NCI-H2171 treated with DMSO at 0.1 percent for 48 hours (cell line): ENCODE results near the gene BCOR.

Experiments used
- DNase-seq: peaks from one replicate; lab custom pipeline; 2025; lab: John Stamatoyannopoulos, UW

Gene BCOR

DNA sequence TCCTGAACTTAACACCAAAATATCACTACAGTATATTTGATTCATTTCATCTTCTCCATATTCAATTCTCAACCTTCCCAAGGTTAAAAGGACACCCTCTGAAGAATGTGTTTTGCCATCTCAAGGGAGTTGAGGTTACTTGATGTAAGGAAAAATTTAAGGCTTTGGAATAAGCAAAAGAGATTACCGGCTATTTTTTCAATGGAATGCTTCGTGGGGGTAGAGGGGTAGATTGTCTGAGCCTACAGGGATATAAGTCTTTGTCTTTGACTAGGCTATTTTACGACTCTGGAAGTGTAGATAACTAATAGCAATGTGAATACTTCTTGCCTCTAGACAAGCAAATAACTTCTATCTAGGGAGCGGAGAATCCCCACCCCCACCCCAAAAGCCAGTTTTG, 78.2 kb downstream of the BCOR start:
- no peak for DNase-seq

DNA sequence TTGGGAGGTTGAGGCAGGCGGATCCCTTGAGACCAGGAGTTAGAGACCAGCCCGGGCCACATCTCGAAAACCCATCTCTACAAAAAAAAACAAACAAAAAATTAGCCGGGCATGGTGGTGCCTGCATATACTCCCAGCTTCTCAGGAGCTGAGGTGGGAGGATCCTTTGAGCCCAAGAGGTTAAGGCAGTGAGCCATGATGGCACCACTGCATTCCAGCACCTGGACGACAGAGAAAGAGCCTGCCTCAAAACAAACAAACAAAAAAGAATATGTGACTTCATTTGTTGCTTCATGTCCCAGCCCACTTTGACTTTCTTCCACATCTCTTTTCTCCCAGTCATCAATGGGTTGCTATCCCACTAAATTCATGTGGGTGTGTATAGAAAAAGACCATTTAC, 79.7 kb downstream of the BCOR start:
- DNase-seq = no peak

DNA sequence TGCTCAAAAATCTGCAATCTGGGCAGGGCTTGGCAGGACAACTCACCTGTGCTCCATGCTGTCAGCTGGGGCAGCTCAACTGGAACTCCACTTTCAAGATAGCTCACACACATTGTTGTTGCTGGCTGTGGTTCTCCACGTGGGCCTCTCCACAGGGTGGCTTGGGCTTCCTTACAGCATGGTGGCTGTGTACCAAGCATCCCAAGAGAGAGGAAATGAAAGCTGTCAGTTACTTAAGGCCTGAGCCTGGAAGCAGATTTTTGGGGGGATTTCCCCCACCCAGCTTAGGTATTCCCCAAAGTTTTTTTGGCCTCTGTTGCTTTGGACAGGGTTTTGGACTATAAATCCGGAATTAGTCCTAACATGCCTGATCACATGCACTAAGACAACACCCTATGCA, 81.0 kb downstream of the BCOR start:
- no peak for DNase-seq

DNA sequence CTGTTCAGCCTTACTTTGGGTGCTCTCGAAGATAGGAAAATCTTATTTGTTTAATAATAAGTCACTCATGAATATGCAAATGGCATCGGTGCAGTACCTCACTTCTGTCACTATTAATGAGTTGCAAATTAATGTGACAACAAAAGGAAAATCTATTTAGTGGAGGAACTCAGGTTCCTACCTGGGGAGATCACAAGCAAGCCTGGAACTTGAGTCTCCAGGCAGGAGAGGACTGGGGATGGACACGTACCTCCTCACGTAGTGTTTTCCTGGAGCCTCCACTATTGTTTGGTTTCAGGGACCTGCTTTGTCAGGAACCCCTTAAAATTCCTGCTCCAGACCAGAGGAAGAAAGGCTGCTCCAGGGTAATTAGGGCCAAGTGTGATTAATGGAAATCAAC, 82.1 kb downstream of the BCOR start:
- DNase-seq = no peak

DNA sequence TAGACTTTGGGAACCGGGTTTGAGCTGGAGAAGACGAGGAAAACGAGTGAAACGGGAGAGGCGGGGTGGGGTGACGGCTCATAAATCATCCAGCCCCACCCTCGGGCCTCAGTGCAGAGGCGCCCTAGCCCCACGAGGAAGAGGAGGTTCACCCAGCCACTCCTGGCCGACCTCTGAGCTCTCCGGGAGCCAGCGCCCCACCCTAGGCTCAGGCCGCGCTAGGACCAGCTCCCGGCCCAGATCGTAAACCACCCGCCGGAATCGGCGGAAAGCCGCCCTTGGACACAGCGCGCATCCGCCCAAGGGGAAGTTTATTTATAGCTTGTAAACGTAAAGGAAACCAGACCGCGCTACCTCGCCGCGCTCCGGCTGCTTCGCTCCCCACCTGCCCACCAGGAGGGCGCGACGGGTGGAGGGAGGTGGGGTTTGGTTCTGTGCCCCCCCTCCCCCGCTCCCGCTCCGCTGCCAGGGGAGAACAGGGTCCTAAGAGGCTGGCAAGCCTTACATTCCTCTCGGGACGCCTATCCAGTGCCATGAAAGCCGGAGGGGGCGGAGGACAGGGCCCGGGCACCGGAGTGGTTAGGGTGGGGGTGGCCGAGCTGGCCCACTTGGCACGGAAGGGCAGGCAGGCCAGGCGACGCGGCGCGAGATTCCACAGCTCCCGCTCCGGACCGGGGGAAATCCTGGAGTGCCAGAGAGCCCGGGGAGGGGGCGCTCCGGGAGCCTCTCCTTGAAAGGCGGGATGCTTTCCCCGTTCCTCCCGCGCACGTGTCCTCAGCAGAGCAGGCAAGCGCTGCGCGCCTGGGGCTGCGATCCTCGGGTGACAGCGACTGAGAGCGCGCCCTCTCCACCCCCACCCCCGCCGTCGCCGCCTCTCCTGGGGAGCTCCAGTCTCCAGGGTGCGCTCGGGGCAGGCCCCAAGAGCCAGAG, 84.2 kb downstream of the BCOR start:
- DNase-seq = peak; percentile 80

DNA sequence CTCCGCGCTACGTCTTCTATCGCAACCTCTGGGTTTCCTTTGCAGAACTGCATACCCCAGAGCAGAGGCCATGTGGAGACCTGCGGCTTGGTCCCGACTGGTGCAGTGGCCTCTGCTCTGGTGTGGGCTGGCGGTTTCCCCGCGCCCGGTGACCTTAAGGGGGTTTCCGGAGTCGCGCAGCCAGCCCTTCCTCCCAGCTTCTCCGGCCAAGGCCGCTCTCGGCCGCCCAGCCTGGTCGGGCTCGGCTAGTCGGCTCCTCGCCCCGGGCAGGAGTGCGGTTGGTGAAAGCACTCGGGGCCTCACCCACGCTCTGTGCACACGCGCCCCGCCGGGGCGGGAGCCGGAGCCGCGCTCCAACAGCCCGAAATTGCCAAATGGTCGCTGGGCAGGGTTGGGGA, 84.9 kb downstream of the BCOR start:
- DNase-seq = no peak

DNA sequence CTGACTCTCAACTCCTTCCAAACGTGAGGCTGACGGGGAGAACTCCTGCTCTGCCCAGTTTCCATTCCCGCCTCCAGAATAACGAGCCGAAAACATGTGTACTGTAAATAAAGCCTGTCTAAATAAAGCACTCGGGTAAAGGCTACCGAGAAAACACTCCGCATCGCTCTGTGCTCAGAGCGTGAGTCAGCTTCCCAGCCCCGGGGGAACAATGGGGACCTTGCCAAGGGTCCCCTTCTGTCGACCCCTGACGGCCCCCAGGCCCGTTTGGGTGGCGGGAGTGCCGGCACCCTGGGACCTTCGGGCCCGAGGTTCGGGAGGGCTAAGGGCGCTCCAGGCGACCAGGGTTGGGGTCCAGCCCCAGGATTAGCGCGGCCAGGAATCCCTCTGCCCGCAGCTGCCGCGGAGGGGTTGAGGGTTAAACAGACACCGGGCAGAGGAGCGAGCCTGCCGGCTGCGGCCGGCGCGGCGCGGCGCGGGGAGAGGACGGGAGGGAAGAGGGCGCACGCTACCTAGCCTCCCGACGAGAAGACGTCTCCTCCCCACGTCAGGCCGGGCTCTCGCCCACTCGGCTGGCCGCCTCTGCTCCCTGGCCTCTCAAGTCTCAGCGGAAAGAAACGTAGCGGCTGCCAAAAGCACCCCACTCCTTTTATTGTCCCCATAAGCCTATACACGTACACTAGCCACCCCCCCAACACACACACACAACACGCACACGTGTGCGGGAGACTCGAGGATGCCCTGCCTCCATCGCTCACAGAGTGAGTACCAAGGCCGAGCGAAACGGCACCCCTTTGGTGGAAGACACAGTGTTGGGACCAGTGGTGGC, 85.5 kb downstream of the BCOR start:
- DNase-seq = peak; percentile 38

DNA sequence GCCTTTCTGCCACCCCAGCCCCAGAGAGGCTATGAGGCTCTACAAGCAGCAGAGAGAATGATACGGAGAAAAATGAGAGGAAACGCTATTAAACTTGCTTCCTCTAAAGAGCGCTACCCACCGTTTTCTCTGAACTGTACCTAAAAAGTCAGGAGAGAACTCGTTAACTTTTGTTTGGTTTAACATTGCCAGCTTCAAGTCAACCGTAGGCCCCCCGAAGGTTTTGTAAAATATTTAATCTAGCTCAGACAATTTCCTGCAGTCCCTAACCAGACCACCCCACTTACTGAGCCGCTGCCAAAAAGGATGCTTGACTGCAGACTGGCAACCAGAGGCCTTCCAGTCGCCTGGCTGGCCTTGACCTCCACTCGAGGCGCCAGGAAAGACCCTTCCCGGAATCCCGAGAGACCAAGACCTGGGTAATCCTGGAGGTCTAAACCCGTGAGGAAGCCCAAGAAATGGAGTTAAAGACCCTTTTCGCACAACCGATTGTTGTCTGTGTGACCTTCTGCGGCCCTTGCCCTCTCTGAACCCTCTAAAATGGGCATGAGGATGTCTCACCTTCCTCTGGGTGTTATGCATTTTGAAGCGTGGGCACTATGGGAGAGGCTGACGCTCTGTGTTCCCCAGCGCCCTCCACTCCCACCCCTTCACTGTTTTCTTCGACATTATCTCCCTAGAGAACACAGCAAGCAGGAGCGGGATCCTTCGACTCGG, 86.3 kb downstream of the BCOR start:
- peak; percentile 50 for DNase-seq

DNA sequence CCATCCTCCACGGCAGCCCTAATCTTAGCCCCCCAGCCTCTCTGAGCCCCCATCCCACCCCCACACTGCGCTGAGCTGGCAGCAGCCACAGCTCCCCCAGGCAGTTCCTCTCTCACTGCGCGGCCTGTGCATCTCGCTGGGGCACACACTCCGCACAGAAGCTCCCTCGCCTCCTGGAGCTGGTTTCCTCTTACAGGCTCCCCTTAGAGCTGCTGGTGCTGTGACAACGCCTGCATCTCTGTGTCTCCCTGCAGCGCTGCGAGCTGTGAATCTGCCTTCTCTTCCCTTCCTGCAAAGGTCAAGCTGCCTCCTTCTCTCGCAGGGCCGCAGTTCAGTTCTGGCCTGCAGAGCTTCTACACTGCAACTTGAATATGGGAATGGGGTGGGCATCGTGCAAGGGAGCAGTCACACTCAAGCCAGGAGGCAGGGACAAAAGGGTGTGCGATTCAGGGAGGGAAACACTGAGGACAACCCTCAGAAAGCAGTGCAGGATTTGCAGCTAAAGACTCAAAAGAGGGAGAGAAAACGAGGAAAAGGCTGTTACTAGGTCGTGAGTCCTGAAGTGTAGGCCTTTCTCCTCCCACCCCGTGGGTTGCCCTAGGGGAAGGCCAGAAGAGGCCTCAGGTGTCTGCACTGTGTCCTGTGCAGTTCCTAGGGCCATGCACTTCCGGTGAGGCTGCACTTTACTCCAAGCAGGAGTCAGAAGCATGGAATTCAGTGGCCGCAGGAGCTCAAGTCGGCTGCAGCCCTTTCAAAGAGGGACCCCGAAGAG, 87.0 kb downstream of the BCOR start:
- DNase-seq = peak; percentile 60

DNA sequence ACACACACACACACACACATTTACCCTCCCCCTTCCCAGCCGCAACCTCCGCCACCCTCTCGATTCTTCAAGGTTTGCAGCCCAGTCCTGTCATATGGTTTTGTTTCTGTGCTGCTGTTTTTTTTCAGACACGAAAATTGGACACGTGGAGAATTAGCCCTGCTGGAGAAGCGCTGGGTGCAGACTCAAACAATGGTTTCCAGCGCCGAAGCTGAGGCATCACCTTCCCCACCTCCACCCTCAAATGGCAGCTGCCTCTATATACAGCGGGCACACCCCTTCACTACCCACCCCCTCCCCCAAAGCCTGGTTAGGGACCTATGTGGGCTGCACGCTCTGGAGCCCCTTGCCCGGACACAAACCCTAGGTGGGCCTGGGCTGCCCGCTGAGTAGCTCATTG, 87.9 kb downstream of the BCOR start:
- peak; percentile 67 for DNase-seq

DNA sequence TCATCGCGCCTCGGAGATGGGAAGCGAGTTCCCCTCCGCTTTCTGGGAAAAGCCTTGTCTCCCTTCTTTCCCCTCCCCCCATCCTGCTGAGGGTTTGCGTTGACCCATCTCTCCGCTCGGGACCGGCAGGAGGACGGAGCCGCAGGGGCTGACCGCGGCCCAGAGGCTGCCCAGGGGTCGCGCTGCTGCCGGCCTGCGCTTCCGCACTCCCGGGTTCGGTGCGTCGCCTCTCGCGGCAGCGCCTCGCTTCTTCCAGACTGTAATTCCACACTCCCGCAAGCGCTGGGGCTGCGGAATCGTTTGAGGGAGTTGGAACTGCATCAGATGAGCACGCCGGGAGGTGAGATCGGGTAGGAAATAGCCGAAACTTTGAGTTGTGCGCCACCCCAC, 88.3 kb downstream of the BCOR start:
- DNase-seq = peak; percentile 67

DNA sequence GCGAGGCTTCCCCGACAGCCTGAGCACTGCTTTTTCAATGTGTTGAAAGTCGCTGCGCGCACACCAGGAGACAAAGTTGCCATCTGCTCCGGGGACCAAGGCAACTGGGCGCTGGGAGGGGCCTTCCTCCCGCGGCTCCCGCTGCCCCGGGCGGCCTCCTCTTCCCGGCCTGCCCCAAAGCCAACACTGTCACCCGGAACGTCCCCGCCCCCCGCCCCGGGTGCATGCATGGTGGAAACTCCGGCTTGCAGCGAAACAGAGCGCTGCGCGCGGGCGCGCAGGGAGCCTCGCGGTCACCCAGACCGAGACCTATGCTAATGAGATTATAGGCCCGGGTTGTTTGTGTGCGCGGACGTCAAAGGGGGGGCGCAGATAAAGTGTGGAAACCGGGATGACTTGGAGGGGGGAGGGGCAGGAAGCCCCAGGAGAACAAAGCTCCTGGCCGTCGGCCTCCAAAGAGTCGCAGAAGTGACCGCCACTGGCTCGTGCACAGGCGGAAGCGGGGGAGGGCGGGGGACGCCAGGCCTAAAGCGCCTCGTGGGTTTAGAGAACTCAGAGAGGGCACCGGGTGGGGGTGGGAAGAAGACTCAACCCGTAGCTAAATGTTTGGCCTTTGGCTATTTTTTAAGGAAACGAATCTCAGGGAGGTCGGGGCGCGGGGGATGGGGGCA, 88.8 kb downstream of the BCOR start:
- DNase-seq = peak; percentile 71

DNA sequence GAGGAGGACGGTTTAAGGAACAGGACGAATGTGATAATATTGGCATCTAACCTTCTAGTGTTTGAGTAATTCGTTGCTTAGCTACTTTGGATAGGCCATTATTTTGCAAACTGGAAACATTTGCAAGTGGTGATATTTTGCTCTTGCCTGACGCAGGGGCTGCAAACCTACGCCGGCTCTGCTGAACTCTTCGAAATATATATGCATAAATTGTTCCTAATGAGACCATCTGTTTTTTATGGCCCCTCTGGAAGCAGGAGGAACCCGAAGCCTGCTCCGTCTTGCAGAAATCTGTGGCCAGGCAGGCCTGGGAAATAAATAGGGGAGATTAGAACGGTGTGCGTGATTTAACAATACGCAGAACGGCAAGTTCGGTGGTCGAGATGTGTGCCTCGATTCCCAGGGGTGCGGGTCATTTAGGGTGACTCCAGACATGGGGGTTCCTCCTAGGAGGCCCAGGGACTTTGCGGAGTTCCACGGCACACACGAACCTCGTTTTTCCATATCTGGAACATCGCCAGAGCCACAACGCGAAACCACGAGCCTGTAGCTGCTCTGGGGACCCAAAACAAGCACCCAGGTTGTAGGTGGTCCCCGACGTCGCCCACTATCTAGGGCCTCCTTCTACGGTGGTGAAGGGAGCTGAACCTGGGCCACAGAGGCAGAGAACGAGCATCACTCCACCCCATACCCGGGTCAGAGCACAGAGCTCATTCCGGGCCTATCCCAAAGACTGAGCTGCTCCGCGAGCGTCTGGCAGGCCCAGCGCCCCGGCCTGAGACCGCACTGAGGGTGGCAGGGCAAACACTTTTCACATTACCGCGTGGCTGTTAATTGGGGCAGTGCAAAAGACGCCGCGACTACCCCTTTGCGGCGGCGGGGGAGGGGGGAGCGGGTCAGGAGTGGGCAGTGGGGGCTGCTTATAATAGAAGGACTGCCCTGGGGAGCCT, 89.7 kb downstream of the BCOR start:
- peak; percentile 63 for DNase-seq

DNA sequence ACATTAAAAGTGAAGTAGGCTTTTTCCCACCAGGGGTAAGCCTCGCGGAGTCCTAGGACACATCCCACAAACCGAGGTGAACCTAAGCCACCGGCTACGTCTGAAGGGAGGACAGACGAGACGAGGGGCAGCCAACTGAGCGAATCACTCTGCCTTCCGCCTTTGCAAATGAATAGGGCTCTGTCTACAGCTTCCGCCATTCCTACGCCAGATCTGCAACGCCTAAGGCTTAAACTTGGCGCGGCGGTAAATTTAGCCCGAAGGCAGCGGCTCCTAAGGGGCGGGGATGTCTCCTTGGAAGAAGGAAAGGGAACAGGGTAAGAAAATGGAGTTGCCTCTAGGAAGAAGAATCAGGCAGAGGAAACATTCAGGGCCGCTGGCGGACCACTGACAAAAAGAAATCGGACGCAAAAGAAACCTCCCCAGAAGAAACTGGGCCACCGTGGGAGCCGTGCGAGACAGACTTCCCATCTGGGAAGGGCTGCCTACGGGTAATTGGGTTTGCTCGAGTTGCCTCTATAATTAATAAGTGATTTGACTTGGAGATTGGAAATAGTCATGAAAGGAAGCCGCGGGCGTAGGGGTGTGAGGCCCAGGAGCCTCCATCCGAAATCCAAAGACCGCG, 90.5 kb downstream of the BCOR start:
- DNase-seq = no peak

DNA sequence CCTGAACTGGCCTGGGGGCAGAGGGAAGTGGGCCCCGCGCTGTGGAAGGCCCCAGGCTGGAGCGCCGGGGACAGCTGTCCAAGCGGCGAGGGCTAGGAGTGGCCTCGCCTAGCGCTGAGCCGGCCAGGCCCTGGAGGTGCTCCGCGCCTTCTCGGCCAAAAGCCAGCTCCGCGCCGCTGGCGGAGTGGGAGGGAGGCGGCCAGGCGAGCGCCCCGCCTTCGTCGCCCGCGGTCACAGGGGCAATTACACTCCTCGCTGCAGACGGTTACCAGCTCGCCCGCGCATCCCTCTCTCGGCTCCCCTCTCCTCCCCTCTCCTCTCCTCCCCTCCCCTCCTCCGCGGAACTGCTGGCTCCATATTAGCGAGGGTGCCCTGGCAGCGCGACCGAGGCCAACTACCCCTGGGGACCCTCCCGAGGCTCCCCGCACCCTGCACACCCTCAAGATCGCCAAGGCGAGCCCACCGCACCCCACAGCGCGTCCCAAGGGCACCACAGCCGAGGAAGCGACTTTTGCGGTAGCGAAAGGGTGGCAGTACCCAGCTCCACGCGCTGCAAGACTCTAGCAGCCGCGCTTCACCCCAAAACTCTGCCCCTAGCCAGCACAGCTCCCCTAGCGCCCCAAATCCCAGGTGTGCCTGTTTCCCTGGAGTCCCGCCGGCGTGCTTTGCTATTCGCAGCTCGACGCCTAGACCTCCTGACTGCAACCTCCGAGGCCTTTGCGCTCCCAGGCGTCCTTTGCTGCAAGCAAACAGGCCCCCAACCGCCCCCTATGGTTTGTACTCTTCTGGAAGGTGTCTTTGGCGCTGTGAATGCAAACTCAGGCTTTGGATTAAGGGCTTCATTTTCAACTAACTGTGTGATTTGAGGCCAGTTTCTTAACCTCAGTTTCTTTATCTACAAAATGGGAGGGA, 91.4 kb downstream of the BCOR start:
- no peak for DNase-seq

DNA sequence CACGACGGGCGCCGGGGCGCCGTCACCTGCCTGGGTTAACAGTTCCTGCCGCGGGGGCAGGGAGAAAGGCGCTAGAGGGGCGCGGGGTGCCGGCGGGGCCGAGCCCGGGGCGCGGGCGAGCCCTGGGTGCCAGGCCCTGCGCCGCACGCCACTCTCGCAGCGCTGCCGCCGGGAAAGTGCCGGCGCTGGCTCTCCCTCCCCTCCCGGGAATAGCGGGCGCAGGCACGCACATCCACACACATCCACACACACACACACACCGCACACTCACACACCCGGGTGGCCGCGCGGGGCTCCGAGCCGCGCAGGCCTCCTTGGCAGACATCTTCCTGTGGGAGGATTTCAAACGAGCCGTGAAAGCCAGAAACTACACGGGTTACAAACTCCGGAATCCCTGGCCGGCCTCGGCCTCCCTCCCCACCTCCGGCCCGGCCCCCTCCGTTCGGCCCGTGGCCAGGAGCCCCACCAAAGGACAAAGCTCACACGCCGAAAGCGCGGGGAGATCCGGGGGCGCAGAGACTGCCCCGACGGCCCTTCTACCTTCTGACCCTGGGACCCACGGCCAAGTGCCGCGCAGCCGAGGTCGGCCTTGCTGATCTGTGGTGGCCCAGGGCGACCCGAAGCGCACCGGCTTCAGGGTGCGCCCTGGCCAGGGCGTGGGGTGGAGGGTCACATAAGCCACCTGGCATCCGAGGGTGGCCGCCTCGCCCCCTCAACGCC, 92.3 kb downstream of the BCOR start:
- no peak for DNase-seq

DNA sequence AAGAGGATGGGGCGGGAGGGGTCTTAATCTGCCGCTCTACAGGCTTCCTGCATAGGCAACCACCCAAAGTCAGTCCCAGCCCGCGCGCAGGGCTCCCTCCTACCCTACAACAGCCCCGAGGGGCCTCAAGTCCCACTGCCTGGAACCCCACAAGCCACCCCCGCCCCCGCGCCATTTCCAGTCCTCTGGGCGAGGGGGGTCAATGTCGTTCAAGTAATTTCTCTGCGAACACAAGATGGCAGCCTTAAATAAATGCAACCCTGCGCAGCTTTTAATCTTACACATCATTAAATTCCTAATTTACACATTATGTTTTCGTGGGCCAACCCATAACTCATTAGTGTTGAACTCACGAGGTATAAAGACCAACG, 92.9 kb downstream of the BCOR start:
- DNase-seq = no peak

DNA sequence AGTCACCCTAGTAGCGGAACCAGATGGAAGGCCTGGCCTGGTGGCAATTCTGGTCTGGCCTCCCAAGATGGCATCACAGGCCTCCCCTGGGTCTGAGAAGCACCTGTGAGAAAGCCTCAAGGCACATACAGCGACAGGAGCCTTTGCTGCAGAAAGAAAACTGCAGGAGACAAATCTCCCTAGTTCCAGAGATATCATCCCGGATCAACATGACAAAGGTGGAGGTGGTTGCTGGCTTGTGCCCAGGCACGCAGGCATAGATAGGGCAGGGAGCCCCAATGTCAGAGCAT, 93.6 kb downstream of the BCOR start:
- no peak for DNase-seq
